HG02943 (cell line): ENCODE data around the gene TXN2.
A peak's percentile ranks its signal among the peaks of the same experiment; 100 is the strongest.
"Not testable (repeated sequence)": the region's sequence is repeated elsewhere in the genome, so short reads cannot be mapped to it uniquely, and the experiment has no call there.

Experiments
- ATAC-seq: cut with Tn5 transposase; IDR thresholded peaks from one replicate; pipeline ENCODE4 v1.9.1; 2021; ENCODE audit warnings: mild to moderate bottlenecking, low read depth, moderate library complexity; ENCODE audit not compliant: unreplicated experiment

The TXN2 gene, protein sequence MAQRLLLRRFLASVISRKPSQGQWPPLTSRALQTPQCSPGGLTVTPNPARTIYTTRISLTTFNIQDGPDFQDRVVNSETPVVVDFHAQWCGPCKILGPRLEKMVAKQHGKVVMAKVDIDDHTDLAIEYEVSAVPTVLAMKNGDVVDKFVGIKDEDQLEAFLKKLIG

DNA sequence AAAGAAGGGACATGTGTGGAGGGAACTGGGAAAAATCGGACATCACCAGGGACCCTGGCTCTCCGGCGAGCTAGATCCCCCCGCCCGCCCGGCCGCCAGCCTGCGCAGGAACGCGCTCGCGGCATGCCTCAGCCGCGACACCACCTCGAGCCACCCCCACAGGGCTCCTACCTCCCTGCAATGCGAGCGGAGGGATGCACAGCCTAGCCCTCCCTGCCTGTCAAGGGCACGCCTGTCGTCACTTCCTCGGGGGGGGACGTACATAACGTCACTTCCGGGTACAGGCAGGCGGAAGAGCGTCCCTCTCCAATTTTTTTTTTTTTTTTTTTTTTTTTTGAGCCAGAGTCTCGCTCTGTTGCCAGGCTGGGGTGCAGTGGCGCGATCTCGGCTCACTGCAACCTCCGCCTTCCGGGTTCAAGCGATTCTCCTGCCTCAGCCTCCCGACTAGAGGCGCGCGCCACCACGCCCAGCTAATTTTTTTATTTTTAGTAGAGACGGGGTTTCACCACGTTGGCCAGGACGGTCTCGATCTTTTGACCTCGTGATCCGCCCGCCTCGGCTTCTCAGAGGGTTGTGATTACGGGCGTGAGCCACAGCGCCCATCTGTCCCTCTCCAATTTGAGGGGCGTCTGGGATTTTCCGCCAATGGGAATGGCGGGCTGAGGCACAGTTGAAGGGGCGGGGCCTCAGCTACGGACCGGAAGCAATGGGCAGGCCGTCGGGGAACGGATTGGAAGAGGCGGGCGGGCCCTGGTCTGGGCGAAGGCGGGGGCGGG lies at the start of gene TXN2:
Gene TXN2, minus strand, starts transcription at position 248 of the 776 bp plus-strand sequence. CDS start 803 bp downstream, outside the sequence.
- peak; percentile 77 for ATAC-seq

DNA sequence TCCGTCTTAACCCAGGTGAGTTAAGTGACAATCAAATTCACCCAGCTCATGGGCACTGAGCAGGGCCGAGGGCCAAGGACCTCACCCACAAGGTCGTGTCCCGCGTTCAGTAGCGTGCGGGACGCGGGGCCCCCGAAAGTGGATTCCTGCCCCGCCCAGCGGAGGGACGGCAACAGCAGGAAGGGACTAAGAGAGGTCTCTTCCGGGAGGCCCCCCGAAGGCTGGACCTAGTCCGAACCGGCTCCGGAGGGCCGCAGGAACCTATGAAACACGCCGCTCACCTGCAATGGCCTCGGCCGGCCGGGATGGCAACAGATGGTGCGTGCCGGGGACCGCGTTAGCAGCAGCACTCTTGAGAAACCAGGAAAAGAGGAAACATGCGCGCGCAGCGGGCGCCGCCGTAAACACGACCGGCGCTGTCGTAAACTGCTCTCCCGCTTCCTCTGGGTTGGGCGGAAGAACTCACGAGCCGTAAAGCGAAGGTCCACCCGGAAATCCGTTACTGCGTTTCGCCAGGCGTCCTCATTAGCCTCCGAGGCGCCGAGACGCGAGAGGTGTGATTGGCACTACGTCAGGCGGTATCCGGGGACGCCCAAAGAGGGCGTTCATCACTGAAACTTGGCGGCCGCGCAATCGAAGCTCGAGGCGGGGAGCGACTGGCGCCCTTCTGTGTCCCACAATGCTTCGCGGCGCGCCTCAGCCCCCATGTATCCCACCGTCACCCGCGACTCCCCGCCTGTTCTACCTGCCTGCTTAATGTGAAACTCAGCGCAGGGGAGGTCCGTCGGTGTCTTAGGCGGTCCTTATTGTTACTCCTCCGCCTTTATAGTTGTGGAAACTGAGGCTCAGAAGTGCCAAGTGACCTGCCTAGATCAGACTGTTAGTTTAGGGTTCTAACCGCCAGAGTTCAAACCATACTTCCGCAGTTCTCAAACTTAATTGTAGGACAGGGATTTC lies 47.6 kb upstream of the TXN2 start, which contains the start of gene EIF3D:
Gene EIF3D, minus strand, starts transcription at position 372 of the 957 bp plus-strand sequence. CDS start 3,045 bp downstream, outside the sequence.
- peak; percentile 91 for ATAC-seq

DNA sequence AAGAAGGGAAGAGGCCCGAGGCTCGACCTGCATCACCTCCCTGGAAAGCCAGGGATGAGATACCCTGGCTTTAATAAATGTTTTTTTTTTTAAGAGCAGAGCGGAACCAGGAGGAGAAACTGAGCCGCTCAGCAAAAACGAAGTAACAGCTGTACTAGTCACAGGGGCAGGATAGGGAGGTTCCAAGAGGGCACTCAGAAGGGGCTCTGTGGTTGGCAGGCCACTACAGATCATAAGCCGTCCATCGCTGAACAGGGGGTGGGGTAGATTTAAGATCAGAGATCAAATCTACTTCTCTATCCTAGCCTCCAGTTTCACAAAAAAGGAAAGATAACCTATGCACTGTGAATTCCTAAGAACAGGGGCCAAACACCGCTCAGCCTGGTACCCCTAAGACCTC lies 46.9 kb upstream of the TXN2 start:
- ATAC-seq, result no peak

DNA sequence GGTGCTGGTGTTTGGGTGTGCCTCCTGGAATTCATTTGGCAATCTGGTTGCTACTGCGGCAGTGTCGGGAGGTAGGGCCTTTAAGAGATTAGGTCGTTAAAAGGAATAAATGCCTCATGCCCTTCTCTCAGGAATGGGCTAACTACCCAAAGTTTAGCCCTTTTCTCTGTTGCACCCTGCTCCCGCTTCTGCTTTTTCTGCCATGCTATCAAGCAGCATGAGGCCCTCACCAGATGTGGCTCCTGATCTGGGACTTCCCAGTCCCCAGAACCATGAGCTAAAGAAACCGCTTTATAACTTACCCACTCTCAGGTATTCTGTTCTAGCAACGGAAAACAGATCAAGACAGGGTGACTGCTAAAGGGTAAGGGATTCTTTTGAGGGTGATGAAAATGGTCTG lies 41.2 kb upstream of the TXN2 start:
- ATAC-seq, result no peak

DNA sequence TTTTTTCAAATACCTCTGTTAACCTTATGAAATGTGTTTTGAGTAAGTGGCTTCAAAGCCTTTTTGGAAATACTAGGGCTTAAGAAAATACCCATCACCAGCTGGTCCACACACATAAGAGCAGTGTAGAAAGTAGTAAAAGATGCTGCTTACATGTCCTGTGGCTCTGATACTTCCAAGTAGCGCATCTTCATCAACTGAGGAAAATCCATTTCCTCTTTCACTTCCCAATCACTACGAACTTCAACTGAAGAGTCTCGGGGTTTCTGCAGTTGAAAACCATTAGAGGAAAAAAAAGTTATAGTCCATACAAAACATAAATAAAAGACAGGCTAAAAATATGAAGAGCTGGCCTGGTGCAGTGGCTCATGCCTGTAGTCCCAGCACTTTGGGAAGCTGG lies 39.0 kb upstream of the TXN2 start:
- ATAC-seq, result no peak

DNA sequence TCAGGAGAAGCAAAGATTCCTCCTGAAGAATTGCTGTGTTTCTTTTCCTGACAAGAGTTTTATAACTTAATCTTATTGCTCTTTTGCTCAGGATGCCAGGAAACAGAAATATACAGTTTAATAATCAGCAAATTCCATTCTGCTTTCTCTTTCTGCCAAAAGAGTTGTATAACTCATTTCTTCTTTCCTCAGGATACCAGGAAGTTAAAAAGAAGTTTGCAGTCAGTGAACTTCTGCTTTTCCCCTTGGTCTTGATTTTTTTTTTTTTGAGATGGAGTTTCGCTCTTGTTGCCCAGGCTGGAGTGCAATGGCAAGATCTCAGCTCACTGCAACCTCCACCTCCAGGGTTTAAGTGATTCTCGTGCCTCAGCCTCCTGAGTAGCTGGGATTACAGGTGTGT lies 38.5 kb upstream of the TXN2 start:
- ATAC-seq, result not testable (repeated sequence)

DNA sequence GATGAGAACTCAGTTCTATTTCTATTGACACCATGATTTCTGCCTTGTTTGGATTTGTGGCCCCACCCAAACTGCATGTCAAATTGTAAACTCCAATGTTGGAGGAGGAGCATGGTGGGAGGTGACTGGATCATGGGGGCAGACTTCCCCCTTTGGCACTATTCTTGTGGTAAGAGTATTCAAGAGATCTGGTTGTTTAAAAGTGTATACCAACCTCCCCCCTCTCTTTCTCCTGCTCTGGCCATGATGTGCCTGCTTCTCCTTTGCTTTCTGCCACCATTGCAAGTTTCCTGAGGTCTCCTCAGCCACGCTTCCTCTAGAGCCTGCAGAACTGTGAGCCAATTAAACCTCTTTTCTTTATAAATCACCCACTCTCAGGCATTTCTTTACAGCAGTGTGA lies 33.3 kb upstream of the TXN2 start:
- no peak for ATAC-seq

DNA sequence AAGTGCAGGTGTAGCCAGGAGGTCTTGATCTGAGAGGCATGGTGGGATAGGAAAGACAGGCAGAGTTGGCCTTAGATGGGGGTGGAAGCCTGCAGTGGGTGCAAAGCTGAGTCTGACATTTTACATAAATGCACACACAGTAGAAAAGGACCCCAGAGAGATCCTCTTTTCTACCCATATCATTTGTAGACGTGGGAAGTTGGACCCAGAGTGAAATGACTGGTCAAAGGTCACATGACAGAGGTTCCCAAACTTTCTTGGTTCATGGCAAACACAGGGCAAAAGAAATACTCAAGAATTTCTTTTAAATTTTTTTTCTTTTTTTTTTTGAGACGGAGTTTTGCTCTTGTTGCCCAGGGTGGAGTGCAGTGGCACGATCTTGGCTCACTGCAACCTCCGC lies 31.6 kb upstream of the TXN2 start:
- ATAC-seq, result no peak

DNA sequence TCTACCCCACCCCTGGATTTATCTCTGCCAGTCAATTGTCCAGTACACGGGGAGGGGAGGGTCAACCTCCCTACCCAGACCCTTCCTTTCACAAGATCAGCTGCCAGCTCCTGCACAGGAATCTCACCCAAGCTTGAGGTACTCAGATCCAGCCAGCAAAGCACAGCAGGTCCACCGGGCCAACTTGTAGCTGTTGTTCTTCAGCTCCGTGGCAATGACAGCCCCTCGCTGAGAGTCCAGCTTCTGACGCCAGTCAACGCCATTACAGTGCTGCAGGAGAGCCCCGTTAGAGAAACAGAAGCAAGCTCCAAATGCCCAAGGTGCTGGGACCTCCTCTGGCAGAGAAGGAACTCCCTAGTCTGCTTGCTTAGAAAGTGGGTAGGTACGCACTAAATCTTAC lies 30.9 kb upstream of the TXN2 start:
- no peak for ATAC-seq

DNA sequence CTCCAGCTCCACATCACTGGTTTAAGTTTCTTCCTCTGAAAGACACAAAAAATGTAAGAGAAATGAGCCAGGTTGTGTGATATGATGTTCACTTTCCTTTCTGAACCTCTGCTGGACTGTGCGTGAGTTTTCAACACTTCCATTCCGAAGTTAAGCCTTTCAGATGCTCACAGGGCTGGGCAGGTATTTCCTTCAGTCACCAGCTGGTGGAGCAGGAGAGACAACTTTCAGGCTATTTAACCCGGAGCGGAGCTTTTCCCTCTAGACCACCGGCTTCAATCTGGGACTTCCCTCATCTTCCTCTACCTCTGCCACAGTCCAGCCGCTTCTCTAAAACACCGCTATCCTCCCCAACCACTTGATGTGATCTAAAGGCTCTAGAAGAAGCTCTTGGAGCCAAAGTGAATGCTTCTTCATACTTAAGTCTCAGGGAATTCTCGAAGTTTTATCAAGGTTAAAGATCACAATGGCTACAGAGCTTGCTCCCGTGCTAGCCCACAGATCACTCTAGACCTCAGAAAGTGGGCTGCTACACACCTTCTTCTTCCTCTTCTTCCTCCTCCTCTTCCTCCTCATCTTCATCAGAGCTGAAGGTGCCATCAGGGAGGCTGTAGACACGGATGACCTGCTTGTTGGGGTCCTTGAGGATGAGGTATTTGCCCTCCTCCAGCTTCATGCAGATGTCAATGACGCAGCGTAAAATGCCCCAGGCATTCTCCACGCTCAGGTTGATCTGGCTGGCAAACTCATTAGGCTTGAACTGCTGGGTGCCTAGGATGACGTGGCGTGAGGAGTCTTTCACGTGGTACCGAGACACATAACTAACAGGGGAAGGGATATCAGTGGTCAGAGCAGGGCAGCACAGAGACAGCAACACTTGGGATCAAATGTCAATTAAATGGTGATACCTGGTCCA lies 29.8 kb upstream of the TXN2 start:
- ATAC-seq, result no peak

DNA sequence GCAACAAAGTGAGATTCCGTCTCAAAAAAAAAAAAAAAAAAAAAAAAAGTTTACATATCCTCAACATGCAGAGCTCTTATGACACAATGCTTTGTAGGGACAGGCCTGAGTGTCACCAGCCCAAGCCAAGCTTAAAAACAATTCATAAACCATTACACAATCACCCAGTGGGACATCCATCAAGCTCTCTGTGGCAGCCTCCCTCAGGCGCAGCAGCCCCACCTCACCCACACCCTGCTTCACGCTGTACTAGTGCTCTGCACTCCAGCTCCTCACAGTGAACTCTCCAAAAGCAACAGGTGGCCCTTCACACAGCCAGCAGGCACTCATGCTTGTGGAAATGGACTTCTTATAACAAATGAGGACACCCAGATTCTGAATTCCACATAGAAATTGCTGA lies 28.9 kb upstream of the TXN2 start:
- no peak for ATAC-seq

DNA sequence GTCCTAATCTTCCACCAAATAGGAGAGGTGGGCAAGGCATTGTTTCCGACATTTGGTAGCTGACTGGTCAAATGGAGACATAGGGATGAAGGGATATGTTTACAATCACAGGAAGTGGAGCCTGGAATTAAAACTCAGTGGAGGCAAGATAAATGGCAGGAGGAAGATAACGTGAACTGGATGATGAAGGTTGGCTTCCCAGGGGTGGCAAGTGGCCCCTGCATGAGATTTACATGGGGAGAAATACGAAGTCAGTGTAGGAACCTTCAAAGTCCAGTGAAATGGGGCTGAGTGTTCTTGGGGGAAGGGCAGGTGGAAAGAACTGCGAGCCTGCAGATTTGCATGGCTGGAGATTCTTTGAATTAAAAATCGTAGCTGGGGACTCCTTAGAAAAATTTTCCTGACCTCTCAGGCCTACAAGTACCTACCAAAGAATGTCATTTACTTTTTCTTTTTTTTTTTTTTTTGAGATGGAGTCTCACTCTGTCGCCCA lies 26.1 kb upstream of the TXN2 start:
- no peak for ATAC-seq

DNA sequence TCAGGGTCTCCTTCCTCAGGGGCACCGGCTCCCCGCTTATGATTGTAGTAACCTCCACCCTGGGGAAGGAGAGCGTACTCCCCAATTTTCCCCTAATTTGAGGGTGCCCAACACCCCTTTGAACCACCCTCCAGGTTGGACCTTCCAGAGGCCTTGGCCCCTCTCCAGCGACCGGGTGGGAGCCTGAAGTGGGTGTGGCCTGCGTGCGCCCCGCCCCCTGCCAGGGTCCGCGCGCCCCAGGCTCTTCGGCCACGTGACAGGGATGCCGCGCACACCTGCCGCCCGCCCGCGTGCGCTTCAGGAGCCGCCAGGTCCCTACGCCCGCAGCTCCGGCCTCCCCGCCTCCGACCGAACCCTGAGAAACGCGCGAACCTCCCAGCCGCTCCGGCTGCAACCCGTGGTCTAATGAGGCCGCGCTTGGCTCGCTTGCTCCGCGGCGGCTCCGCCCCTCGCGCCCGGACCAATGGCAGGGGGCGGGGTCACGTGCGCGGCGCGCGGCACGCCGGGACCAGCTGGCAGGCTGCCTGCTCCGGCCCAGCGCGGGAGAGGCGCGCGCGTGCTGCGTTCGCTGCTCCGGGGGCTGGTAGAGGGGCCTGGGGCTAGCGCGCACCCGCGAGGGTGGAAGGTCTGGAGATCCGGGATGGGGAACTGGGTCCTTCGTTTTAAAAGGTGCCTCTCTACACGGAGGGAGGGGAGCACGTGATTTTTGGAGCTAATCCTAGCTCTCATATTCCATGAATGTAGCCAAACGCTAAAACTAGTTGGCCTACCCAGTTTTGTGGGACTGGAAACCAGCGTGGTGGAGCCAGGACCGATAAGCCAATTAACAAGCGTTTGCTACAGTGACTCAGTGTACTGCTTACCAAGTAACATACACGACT lies 25.4 kb upstream of the TXN2 start, which contains the start of gene FOXRED2:
Gene FOXRED2, minus strand, starts transcription at position 404 of the 881 bp plus-strand sequence. CDS start 618 bp downstream, outside the sequence.
- no peak for ATAC-seq

DNA sequence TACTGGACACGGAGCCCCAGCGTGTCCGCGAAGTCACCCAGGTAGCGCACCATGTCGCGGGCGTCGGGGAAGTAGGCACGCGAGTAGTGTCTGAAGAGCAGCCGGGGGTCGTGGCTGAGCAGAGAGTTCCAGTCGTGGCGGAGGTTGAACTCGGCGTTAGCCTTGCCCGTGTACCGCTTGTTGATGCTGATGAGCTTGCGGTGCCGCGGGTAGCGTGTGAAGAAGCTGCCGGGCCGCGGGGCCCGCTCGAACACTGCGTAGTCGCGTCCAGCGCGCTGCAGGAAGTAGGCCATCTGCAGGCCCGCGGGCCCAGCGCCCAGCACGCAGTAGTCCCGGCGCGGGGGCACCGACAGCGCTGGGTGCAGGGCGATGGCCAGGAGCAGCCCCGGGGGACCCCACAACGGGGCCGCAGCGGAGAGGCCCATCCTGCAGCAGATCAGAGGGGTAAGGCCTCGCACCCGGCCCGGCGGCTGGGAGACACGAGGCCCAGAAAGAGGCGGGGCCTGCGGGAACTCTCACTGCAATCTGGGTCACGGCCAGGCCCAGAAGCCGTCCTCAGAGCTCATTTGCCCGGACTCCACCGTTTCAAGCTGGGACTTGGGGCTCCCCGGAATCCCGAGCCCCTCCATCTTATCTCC lies 24.7 kb upstream of the TXN2 start:
- no peak for ATAC-seq

DNA sequence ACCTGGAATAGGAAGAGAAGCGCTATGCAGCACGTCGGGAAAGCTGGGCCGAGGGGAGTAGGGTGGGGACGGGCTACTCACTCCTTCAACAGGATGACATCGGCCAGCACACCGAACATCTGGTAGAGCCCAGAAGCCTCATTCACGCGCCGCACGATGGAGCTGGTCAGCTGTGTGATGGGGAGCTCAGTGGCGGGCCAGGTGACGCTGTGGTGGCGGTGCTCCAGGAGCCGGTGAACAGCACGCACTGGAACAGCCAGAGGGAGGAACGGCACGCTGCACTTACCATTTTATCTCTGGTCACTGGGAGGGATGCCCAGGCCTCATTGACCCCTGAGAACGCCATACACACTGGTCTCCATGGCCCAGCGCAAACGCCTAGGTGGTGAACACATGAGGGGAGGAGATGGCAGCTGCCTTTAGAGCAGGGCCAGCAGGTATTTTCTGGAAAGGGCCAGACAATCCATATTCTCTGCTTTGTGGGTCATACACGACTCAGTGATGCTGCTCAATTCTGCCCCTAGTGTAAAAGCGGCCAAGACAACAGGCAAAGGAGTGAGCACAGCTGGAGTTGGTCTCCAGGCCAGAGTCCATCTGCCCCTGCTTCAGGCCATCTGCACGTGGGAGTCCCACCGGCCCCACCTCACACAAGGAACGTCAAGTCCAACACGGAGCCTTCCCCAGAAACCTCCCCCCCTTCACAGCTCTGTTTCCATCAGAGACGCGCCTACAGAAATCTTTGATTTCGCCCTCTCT lies 16.6 kb upstream of the TXN2 start:
- no peak for ATAC-seq

DNA sequence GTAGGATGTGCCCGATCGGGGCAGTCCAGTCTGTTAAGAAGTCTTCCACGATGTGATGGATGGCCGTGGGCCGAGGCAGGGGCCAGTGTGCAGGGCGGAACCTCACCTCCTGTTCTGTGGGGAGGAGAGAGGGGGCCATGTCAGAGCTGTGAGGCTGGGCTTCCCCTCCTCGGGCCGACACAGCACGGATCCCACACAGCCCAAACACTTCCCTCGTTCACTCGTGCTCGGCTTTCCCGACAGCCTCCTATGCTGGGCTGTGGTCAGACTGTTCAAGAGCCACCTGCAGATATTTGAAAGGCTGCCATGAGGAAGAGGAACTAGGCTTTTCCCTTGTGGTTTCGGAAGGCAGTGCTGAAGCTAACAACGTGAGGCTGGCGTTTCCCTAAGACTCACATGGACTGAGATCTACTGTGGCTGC lies 12.3 kb upstream of the TXN2 start:
- ATAC-seq, result no peak

DNA sequence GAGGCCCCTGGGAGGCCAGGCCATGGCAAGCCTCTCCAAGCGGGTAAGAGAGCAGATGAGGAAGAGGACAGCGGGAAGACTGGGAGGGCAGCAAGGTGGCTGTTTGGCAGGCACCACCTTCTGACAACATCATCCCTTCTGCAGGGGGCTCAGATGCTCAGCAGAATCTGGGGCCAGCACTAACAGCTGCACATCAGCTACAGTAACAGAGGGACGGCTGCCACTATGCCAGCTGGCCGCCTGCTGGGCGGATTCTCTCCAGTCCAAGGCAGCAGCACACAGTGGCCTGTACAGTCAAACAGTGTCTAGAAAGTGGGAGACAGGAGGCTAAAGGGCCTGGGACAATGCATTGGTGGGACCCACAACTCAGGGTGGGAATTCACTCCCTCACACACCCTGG lies 10.7 kb upstream of the TXN2 start:
- no peak for ATAC-seq

DNA sequence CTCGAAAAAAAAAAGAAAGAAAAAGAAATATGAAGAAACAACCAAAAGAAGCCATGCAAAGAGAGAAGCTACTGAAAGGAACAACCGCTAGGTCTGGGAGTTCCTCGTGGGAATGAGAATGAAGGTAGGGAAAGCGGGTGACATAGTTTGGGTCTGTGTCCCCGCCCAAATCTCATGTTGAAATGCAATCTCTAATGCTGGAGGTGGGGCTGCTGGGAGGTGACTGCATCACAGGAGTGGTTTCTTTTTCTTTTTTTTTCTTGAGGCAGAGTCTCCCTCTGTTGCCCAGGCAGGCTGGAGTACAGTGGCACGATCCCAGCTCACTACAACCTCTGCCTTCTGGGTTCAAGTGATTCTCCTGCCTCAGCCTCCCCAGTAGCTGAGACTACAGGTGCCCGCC lies 9.7 kb upstream of the TXN2 start:
- ATAC-seq, result no peak
